Measurements from ENCODE around the gene CD9.

Gene CD9

GRCh38 chr12:6180268-6181051 lies 19.7 kb upstream of the CD9 start:
- Histone ChIP-seq H3K4me1 (peaks cover 23 to 60% (median 50%) of the 10 kb centered on the region in 4 donors), H3K9me3 (no peaks in the 10 kb centered on the region), H3K27me3 (no peaks in the 10 kb centered on the region), H3K4me3 (no peak overlapping the region), H3K27ac (peak overlapping the region; percentile 70 to 82), H3K36me3 (no peaks in the 10 kb centered on the region)
- DNase-seq, result peak; percentile 86 to 89
- no peak for TF ChIP-seq CTCF (IDR thresholded peaks at IDR 0.05)
- intact Hi-C loops (cut with DNase I; ENCODE audit: low total_unique reads), result no loop called here

- Histone ChIP-seq H3K27ac (peak overlapping the region; percentile 70 to 82), H3K27me3 (no peaks in the 10 kb centered on the region), H3K9me3 (no peaks in the 10 kb centered on the region), H3K4me3 (no peak overlapping the region), H3K36me3 (no peaks in the 10 kb centered on the region), H3K4me1 (peaks cover 23 to 67% (median 50%) of the 10 kb centered on the region in 4 donors)
- no peak for DNase-seq
- intact Hi-C loops (cut with DNase I; ENCODE audit: low total_unique reads), result no loop called here
- no peak for TF ChIP-seq CTCF (IDR thresholded peaks at IDR 0.05)
These were observed 19.0 kb upstream of the CD9 start for GRCh38 chr12:6181166-6181565.

- H3K27ac ChIP-seq, result peak overlapping the region; percentile 70 to 82
- H3K4me3 ChIP-seq, result peak overlapping the region in 1 of 2 donors; percentile 3
- H3K9me3 ChIP-seq, result no peaks in the 10 kb centered on the region
- no peak for TF ChIP-seq CTCF (IDR thresholded peaks at IDR 0.05)
- intact Hi-C loops (cut with DNase I; ENCODE audit: low total_unique reads), result no loop called here
- no peaks in the 10 kb centered on the region for H3K27me3 ChIP-seq
- H3K36me3 ChIP-seq, result no peaks in the 10 kb centered on the region
- no peak for DNase-seq
- peaks cover 23 to 72% (median 50%) of the 10 kb centered on the region in 4 donors for H3K4me1 ChIP-seq
These were observed 18.5 kb upstream of the CD9 start for GRCh38 chr12:6181583-6182278.

GRCh38 chr12:6182279-6182898 lies 17.8 kb upstream of the CD9 start:
- no peaks in the 10 kb centered on the region for H3K9me3 ChIP-seq
- peak; percentile 69 to 92 for DNase-seq
- peaks cover 23 to 79% (median 56%) of the 10 kb centered on the region in 4 donors for H3K4me1 ChIP-seq
- peak overlapping the region; percentile 70 to 82 for H3K27ac ChIP-seq
- H3K4me3 ChIP-seq, result peak overlapping the region in 1 of 2 donors; percentile 3
- no peaks in the 10 kb centered on the region for H3K36me3 ChIP-seq
- TF ChIP-seq CTCF (IDR thresholded peaks at IDR 0.05), result peak in 1 of 2 experiments; percentile 2
- intact Hi-C loops (cut with DNase I; ENCODE audit: low total_unique reads), result no loop called here
- no peaks in the 10 kb centered on the region for H3K27me3 ChIP-seq

GRCh38 chr12:6183689-6184428 lies 16.3 kb upstream of the CD9 start:
- Histone ChIP-seq H3K4me3 (no peak overlapping the region), H3K4me1 (peaks cover 23 to 87% (median 61%) of the 10 kb centered on the region in 4 donors), H3K36me3 (no peaks in the 10 kb centered on the region), H3K27ac (peak overlapping the region; percentile 70 to 82), H3K9me3 (no peaks in the 10 kb centered on the region), H3K27me3 (no peaks in the 10 kb centered on the region)
- no peak for TF ChIP-seq CTCF (IDR thresholded peaks at IDR 0.05)
- DNase-seq, result no peak
- intact Hi-C loops (cut with DNase I; ENCODE audit: low total_unique reads), result no loop called here

Data from tibial artery (tissue), 4 donors.